Neuronal stem cell (in vitro differentiated cells): ENCODE results near the gene MED23.

Experiments
- DNase-seq: peaks from one replicate; pipeline ENCODE4 v3.0.0-alpha.2; 2013; ENCODE audit warnings: low spot score
- H2AFZ ChIP-seq: one replicate; pipeline ENCODE4 v1.6.1; 2013; ENCODE audit warnings: mild to moderate bottlenecking, low read length, inconsistent platforms
- H2AK5ac ChIP-seq: 2 replicates; pipeline ENCODE4 v1.6.1; 2013; ENCODE audit warnings: low read depth, mild to moderate bottlenecking, inconsistent platforms, low read length, moderate library complexity, mixed read lengths
- H2BK120ac ChIP-seq: 2 replicates; pipeline ENCODE4 v1.6.1; 2013; ENCODE audit warnings: low read depth, mild to moderate bottlenecking, inconsistent platforms, low read length, moderate library complexity, mixed read lengths
- H2BK12ac ChIP-seq: one replicate; pipeline ENCODE4 v1.6.1; 2013; ENCODE audit warnings: low read length, inconsistent platforms
- H2BK15ac ChIP-seq: 2 replicates; pipeline ENCODE4 v1.6.1; 2013; ENCODE audit warnings: mild to moderate bottlenecking, low read length, inconsistent platforms, mixed read lengths
- H2BK5ac ChIP-seq: one replicate; pipeline ENCODE4 v1.6.1; 2013; ENCODE audit warnings: inconsistent platforms, mild to moderate bottlenecking, low read length, moderate library complexity
- H3K14ac ChIP-seq: one replicate; pipeline ENCODE4 v1.6.1; 2013; ENCODE audit warnings: low read length, inconsistent platforms
- H3K18ac ChIP-seq: 2 replicates; pipeline ENCODE4 v1.6.1; 2013; ENCODE audit warnings: low read length, inconsistent platforms
- H3K23ac ChIP-seq: 2 replicates; pipeline ENCODE4 v1.6.1; 2013; ENCODE audit warnings: low read depth, mild to moderate bottlenecking, mixed read lengths, low read length, inconsistent platforms; ENCODE audit not compliant: poor library complexity
- H3K27ac ChIP-seq: replicated peaks from 3 replicates; pipeline ENCODE4 v1.5.1; 2013; ENCODE audit warnings: low read length, inconsistent platforms
- H3K27me3 ChIP-seq, 3 experiments: 2 replicates each; pipeline ENCODE4 v1.6.1; 2013; ENCODE audit warnings: low read length in 3 of 3, mild to moderate bottlenecking in 2 of 3, inconsistent platforms in 1 of 3, low read depth in 1 of 3, mixed read lengths in 1 of 3, moderate library complexity in 1 of 3; ENCODE audit not compliant: control insufficient read depth in 3 of 3, insufficient read depth in 3 of 3
- H3K36me3 ChIP-seq, 2 donors: replicated peaks in 1 of 2; 2 replicates each; pipeline ENCODE4 v1.6.1; 2013; ENCODE audit warnings: low read length in 2 of 2; ENCODE audit not compliant: control insufficient read depth in 2 of 2, insufficient read depth in 2 of 2
- H3K4ac ChIP-seq: 2 replicates; pipeline ENCODE4 v1.6.1; 2013; ENCODE audit warnings: inconsistent platforms, mild to moderate bottlenecking, low read length, moderate library complexity
- H3K4me1 ChIP-seq, 2 donors: 1 replicate in 1 of 2; 2 replicates in 1 of 2; pipeline ENCODE4 v1.6.1; 2013; ENCODE audit warnings: low read length in 2 of 2, low read depth in 1 of 2; ENCODE audit not compliant: control insufficient read depth in 2 of 2, insufficient read depth in 1 of 2
- H3K4me2 ChIP-seq: one replicate; pipeline ENCODE4 v1.6.1; 2013; ENCODE audit warnings: mild to moderate bottlenecking, low read length, inconsistent platforms; ENCODE audit not compliant: insufficient read depth, poor library complexity, severe bottlenecking
- H3K4me3 ChIP-seq, 2 donors: 2 replicates each; pipeline ENCODE4 v1.5.1; 2013; ENCODE audit warnings: low read length in 2 of 2, mild to moderate bottlenecking in 2 of 2, inconsistent platforms in 1 of 2, moderate library complexity in 1 of 2
- H3K79me1 ChIP-seq: one replicate; pipeline ENCODE4 v1.6.1; 2013; ENCODE audit warnings: low read depth, mild to moderate bottlenecking, inconsistent platforms, low read length, moderate library complexity
- H3K9ac ChIP-seq: one replicate; pipeline ENCODE4 v1.6.1; 2013; ENCODE audit warnings: mild to moderate bottlenecking, low read depth, low read length, inconsistent platforms; ENCODE audit not compliant: poor library complexity
- H3K9me3 ChIP-seq, 2 donors: replicated peaks in 1 of 2; 2 replicates each; pipeline versions ENCODE3 to v1.6.1; 2013; ENCODE audit warnings: low read length in 2 of 2, mild to moderate bottlenecking in 2 of 2, inconsistent platforms in 1 of 2, low read depth in 1 of 2, mixed read lengths in 1 of 2, moderate library complexity in 1 of 2; ENCODE audit not compliant: control insufficient read depth in 2 of 2, insufficient read depth in 1 of 2
- H4K8ac ChIP-seq: one replicate; pipeline ENCODE4 v1.6.1; 2013; ENCODE audit warnings: low read depth, mild to moderate bottlenecking, inconsistent platforms, low read length, moderate library complexity
- H4K91ac ChIP-seq: one replicate; pipeline ENCODE4 v1.6.1; 2013; ENCODE audit warnings: low read length, low read depth, mild to moderate bottlenecking, inconsistent platforms; ENCODE audit not compliant: poor library complexity
- WGBS, 2 donors: extraction: QIAGEN DNeasy Blood & Tissue Kit; methylation state at CpG; one replicate each; pipeline ENCODE4 v1.1.7; 2013; ENCODE audit warnings: missing lambda C conversion rate in 2 of 2, mixed read lengths in 1 of 2; ENCODE audit not compliant: insufficient read length in 2 of 2, insufficient replicate concordance in 1 of 2; ENCODE audit errors: extremely low coverage in 2 of 2; 5-methylcytosine and 5-hydroxymethylcytosine counted together

The MED23 gene

GRCh38 chr6:131641554-131641953, 13.5 kb upstream of the MED23 start:
- no peak overlapping the region for H2AK5ac ChIP-seq
- no peaks in the 10 kb centered on the region for H3K4me1 ChIP-seq
- no CpG with 5 or more reads among the region's 1 CpG for whole genome bisulfite sequencing, 2 donors
- no peak overlapping the region for H2BK12ac ChIP-seq
- H3K9ac ChIP-seq = no peak overlapping the region
- no peaks in the 10 kb centered on the region for H3K36me3 ChIP-seq
- H3K4me2 ChIP-seq = no peak overlapping the region
- no peak overlapping the region for H2BK120ac ChIP-seq
- no peaks in the 10 kb centered on the region for H3K9me3 ChIP-seq
- no peaks in the 10 kb centered on the region for H3K79me1 ChIP-seq
- H4K91ac ChIP-seq = no peak overlapping the region
- H2BK5ac ChIP-seq = no peak overlapping the region
- H3K23ac ChIP-seq = no peak overlapping the region
- H3K14ac ChIP-seq = no peak overlapping the region
- no peak overlapping the region for H2BK15ac ChIP-seq
- H3K4ac ChIP-seq = no peak overlapping the region
- H3K27ac ChIP-seq = no peak overlapping the region
- DNase-seq = no peak
- H3K27me3 ChIP-seq = no peaks in the 10 kb centered on the region
- no peak overlapping the region for H2AFZ ChIP-seq
- no peak overlapping the region for H3K4me3 ChIP-seq
- no peak overlapping the region for H3K18ac ChIP-seq
- no peak overlapping the region for H4K8ac ChIP-seq

- no peaks in the 10 kb centered on the region for H3K36me3 ChIP-seq
- no peaks in the 10 kb centered on the region for H3K9me3 ChIP-seq
- no peak overlapping the region for H2AFZ ChIP-seq
- H3K4ac ChIP-seq = no peak overlapping the region
- H2BK5ac ChIP-seq = no peak overlapping the region
- no peak overlapping the region for H3K23ac ChIP-seq
- H3K9ac ChIP-seq = no peak overlapping the region
- no peak for DNase-seq
- no peak overlapping the region for H2BK12ac ChIP-seq
- no peak overlapping the region for H3K27ac ChIP-seq
- H4K8ac ChIP-seq = no peak overlapping the region
- no peak overlapping the region for H2BK120ac ChIP-seq
- no peak overlapping the region for H3K14ac ChIP-seq
- no peak overlapping the region for H2BK15ac ChIP-seq
- H3K4me1 ChIP-seq = no peaks in the 10 kb centered on the region
- H3K18ac ChIP-seq = no peak overlapping the region
- no peak overlapping the region for H3K4me2 ChIP-seq
- no peaks in the 10 kb centered on the region for H3K27me3 ChIP-seq
- H4K91ac ChIP-seq = no peak overlapping the region
- H3K79me1 ChIP-seq = no peaks in the 10 kb centered on the region
- no CpG with 5 or more reads among the region's 3 CpGs for WGBS, 2 donors
- no peak overlapping the region for H2AK5ac ChIP-seq
- H3K4me3 ChIP-seq = no peak overlapping the region
Observed at GRCh38 chr6:131640576-131640975, 12.5 kb upstream of the MED23 start.

- Histone ChIP-seq H3K79me1 (no peaks in the 10 kb centered on the region), H3K36me3 (no peaks in the 10 kb centered on the region), H3K4me2 (no peak overlapping the region), H4K91ac (no peak overlapping the region), H2AK5ac (no peak overlapping the region), H3K4ac (no peak overlapping the region), H3K14ac (no peak overlapping the region), H3K9ac (no peak overlapping the region), H2BK5ac (no peak overlapping the region), H3K23ac (no peak overlapping the region), H4K8ac (no peak overlapping the region), H3K4me3 (no peak overlapping the region), H3K4me1 (no peaks in the 10 kb centered on the region), H3K27ac (no peak overlapping the region), H2BK120ac (no peak overlapping the region), H2AFZ (no peak overlapping the region), H2BK15ac (no peak overlapping the region), H3K27me3 (no peaks in the 10 kb centered on the region), H3K9me3 (no peaks in the 10 kb centered on the region), H2BK12ac (no peak overlapping the region), H3K18ac (no peak overlapping the region)
- WGBS, 2 donors = no CpG with 5 or more reads among the region's 2 CpGs
- no peak for DNase-seq
Observed at GRCh38 chr6:131640100-131640499, 12.1 kb upstream of the MED23 start.

GRCh38 chr6:131638013-131638412, 10.0 kb upstream of the MED23 start:
- Histone ChIP-seq H3K18ac (no peak overlapping the region), H3K9ac (no peak overlapping the region), H2BK120ac (no peak overlapping the region), H3K4ac (no peak overlapping the region), H3K23ac (no peak overlapping the region), H2AFZ (no peak overlapping the region), H4K91ac (no peak overlapping the region), H3K14ac (no peak overlapping the region), H3K4me3 (no peak overlapping the region), H4K8ac (no peak overlapping the region), H2BK12ac (no peak overlapping the region), H3K27ac (no peak overlapping the region), H3K27me3 (no peaks in the 10 kb centered on the region), H2BK5ac (no peak overlapping the region), H3K4me1 (no peaks in the 10 kb centered on the region), H3K79me1 (no peaks in the 10 kb centered on the region), H3K36me3 (no peaks in the 10 kb centered on the region), H2BK15ac (no peak overlapping the region), H3K4me2 (no peak overlapping the region), H3K9me3 (no peaks in the 10 kb centered on the region), H2AK5ac (no peak overlapping the region)
- DNase-seq = no peak
- WGBS, 2 donors = 100% methylated on average over 1 of the region's 2 CpGs; no CpG with 5 or more reads in 1 of the 2 donors
